GM18873 (cell line): ENCODE data around the gene FBLN2.
"Not testable (repeated sequence)": the region's sequence is repeated elsewhere in the genome, so short reads cannot be mapped to it uniquely, and the experiment has no call there.

Experiments
- ATAC-seq: cut with Tn5 transposase; IDR thresholded peaks from one replicate; pipeline ENCODE4 v1.9.1; 2021; ENCODE audit warnings: mild to moderate bottlenecking, moderate library complexity, moderate number of reproducible peaks; ENCODE audit not compliant: unreplicated experiment, low FRiP score

Gene FBLN2

DNA sequence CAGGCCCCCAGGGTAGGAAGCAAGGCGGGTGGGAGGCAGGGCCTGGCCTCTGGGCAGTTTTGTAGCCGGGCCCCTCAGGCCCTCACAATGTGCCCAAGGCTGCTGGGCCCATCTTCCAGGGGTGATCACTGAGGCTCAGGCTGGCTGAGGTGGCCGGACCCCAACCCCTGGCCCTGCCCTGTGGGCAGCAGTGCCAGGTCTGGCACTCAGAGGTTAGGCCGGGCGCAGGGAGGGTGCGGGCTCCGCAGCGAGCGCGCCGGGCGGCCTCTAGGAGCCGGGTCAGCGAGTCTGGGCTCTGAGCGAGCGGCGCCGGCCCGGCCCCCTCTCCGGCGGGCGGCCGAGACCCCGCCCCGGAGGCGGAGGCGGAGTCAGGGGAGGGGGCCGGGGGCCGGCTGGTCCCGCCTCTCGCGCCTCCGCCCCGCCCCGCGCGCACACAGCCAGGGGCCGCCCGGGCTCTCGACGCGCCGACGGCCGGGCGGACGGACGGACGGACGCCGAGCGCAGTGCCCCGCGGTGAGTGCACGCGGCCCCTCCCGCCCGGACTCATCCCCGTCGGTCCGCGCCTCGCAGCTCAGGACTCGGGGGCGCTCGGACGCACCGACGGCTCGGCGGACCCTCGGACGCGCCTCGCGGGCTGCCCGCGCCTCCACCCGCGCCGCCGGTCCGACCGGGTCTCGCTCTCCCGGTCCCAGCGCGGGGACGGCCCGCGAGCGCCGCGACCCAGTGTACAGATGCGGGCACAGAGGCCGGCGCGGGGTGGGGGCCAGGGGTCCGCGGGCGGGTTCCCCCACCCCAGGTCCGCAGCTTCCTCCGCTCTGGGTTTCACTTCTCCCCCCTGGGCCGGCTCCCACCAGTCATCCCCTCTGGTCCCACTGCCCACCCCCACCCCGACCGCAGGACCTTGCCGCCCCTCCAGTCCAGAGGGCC lies at the start of gene FBLN2:
FBLN2 (plus strand) TSS at position 430 of the 927 bp plus-strand sequence. CDS start 21,231 bp downstream, outside the sequence.
- no peak for ATAC-seq

DNA sequence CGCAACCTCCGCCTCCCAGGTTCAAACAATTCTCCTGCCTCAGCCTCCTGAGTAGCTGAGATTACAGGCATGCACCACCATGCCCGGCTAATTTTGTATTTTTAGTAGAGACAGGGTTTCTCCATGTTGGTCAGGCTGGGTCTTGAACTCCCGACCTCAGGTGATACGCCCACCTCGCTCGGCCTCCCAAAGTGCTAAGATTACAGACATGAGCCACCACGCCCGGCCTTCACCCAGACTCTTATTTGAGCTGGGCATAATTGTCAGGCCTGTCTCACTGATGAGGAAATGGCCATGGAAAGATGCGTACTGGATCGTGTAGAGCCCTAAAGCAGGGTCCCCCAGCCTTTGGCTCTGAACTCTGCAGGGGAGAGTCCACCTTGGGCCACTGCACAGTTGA lies 49.7 kb upstream of the FBLN2 start:
- ATAC-seq, result not testable (repeated sequence)

DNA sequence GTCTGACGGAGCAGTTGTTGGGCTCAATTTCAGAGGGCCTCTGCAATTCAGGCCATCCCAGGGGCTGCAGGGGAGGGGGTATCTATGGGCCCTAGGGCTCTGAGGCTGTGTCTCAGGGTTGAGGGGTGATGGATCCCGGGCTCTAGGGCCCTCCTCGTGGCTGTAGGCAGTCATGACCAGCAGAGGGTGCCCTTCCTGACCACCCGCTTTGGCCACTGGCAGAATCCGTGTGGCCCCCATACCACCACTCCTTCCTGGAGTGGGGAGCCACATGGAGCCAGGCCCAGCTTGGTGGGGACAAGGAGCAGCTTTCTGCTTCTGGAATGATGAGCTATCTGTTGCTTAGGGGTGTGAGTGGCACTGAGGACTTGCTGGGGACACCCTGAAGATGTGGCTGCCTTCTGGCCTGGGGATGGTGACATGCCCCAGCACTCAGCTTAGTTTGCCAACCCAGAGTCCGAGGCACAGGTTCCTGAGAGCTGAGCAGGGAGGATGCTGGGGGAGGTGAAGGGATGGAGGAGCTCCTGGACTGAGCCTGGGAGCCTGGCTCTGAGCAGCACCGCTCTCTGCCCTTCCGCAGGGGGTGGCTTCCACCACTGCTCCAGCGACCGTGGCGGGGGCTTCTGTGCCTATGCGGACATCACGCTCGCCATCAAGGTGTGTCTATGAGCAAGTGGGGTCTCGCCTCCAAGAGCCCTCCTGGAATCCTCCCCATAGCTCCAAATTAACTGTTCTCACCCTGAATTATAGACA lies 48.6 kb upstream of the FBLN2 start:
- no peak for ATAC-seq

DNA sequence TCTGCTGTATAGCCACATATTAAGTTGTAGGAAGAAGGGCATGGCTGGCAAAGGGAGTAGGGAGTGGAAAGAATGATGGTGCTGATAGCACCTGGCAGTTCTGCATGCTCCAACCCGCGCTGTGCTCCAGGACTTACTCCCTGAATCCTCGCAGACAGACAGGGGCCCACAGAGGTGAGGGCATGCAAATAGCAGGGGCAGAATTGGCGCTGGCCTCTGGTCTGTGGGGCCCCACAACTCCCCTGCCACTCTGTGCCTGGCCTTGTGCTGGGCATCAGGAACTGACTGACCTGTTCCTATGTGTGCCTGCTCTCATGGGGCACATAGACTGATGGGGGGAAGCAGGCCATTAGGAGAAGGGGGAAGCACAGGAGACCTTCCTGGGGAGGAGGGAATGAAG lies 47.9 kb upstream of the FBLN2 start:
- no peak for ATAC-seq

DNA sequence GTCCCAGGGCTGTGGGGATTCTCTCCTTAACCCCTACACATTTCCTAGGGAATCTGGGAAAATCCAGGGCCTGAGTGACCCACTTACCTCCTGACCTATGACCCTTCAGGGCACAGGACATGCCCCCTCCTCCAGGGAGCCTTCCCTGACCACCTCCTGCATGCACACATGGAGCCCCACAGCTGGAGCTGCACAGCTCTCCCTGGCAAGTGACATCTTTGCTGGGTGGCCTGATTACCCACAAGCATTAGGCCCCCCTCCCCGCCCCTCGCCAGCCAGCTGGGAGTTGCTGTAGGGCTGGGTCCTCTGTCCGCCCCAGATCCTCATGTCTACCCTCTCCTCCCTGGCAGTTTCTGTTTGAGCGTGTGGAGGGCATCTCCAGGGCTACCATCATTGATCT lies 47.4 kb upstream of the FBLN2 start:
- no peak for ATAC-seq

DNA sequence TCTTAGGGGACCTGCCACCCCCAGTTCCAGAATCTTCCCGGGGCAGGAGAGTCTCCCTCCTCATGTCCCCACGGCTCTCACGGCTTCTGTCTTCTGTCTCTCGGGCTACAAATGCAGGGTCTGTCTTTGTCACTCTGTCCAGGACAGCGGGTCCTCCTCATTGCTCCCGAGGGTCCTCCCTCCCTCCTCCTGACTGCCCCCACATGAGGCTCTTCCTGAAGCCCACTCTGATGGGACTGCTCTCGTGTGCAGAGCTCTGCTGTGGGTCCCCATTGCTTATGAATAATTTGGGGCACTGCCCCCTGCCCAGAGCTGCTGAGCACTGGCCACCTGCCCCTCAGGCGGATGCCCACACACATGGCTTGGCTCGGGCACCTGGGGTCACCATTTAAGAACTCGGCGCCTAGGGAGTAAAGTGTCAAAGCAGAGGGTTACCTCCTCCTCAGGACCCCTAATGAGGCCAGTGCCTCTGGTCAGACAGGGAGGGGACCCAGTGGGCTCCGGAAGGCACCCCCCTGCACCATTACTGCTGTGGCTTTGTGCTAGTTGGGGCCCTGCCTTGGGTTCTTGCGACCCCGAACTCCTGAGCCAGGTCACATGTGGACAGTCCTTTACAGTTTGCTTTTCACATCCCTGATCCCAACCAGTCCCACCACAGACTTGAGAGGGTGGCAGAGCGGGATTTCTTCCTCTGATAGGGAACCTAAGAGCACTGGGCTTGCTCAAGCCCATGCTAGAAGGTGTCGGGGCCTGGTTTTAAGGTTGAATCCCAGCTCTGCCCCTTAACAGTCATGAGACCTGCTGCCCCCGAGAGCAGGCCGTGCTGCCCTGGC lies 46.8 kb upstream of the FBLN2 start:
- ATAC-seq, result no peak

DNA sequence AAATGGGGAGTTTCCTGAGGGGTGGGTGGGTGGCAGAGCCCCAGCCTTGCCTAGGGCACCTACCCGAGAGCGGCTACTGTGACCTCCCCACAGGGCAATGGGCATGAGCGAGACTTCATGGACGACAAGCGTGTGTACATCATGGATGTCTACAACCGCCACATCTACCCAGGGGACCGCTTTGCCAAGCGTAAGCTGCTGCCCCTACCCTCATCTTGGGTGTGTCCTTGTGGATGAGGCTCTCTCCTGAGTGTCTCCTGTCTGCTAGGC lies 46.2 kb upstream of the FBLN2 start:
- no peak for ATAC-seq

DNA sequence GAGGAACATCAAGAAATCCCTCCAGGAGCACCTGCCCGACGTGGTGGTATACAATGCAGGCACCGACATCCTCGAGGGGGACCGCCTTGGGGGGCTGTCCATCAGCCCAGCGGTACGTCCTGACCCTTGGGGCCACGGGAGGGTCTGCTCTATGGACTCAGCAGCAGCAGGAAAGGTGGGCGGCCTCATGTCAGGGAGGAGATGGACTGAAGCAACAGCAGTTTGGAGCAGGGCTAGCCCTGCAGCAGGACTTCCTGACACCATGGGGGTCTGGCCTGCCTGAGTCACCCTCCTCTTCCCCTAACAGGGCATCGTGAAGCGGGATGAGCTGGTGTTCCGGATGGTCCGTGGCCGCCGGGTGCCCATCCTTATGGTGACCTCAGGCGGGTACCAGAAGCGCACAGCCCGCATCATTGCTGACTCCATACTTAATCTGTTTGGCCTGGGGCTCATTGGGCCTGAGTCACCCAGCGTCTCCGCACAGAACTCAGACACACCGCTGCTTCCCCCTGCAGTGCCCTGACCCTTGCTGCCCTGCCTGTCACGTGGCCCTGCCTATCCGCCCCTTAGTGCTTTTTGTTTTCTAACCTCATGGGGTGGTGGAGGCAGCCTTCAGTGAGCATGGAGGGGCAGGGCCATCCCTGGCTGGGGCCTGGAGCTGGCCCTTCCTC lies 44.6 kb upstream of the FBLN2 start:
- ATAC-seq, result no peak

DNA sequence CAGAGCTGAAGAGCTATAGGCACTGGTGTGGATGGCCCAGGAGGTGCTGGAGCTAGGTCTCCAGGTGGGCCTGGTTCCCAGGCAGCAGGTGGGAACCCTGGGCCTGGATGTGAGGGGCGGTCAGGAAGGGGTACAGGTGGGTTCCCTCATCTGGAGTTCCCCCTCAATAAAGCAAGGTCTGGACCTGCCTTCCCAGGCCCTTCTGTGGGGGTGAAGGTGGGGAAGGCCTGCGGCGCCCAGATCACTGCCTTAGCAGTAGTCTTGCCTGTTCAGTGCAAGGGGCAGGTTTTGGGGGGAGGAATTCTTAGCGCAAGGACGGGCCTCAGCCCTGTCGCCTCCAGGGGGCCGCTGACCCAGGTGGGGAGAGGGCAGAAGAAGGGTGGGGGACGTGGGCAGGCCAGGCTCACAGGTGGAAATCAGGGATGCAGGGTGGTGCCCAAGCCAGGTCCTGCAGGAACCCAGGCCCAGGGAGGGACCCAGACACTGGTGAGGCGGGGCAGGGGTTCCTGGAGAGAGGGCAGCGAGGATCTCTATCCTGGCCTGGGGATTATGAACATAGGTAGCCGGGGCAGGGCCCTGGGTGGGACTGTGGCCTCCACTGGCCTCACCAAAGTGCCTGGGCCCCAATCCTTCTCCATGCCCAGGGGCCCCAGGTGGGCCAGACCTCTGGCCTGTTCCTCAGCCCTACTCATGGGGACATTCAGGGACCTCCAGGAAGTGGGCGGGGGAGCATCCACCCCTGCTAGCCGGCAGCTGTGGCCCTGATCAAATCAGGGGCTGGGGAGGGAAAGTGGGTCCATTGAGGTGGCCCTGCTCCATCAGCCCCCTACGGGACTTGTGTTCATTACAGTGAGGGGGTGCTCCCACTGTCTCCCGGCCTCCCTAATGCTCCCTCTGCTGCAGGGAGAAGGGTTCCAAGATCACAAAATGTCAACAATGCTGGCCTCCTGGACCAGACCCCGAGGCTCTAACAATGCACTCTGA lies 43.5 kb upstream of the FBLN2 start:
- no peak for ATAC-seq

DNA sequence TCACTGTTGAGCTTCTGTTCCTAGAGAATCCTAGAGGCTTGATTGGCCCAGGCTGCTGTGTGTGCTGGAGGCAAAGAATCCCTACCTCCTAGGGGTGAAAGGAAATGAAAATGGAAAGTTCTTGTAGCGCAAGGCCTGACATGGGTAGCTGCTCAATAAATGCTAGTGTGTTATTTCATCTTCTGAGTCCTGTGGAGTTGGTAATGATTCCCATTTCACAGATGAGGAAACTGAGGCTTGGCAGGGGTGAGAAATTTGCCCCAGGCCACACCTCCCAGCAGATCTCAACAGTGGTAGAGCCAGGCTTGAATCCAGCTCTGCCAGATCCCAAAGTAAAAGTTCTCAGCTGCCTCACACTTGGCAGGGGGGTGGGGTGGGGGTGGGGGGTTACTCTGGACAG lies 42.7 kb upstream of the FBLN2 start:
- ATAC-seq, result no peak

DNA sequence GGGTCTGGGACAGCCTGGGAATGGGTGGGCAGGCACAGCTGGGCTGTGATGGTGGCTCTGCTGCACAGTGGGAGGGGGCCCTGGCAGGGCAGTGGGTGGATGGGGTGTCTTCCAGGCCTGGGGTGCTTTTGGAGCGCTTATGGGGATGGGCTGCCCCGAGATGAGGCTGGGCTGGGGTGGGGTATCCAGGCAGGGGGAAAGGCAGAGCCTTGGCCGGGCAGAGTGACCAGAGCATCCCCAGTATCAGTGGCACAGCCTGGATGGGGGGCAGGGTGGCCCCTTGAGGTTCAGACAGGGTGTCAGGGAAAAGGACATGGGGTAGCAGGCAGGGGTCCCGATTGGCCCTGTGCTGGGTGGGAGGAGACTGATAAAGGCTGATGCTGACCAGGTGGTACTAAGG lies 42.2 kb upstream of the FBLN2 start:
- ATAC-seq, result no peak

DNA sequence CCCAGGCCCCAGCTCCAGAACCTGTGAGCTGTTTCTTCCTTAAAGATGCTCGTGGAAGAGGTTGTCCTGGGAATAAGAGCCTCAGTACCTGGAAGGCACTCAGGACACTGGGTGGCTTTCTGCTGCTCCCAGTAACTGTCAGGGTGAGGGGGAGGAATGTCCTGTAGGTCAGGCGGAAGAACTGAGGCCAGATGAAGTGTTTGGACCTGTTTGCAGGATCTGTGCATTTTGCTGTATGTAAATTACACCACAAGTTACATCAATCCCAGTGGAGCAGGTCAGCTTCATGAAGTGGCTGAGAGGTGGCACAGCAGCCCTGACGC lies 41.7 kb upstream of the FBLN2 start:
- ATAC-seq, result no peak

DNA sequence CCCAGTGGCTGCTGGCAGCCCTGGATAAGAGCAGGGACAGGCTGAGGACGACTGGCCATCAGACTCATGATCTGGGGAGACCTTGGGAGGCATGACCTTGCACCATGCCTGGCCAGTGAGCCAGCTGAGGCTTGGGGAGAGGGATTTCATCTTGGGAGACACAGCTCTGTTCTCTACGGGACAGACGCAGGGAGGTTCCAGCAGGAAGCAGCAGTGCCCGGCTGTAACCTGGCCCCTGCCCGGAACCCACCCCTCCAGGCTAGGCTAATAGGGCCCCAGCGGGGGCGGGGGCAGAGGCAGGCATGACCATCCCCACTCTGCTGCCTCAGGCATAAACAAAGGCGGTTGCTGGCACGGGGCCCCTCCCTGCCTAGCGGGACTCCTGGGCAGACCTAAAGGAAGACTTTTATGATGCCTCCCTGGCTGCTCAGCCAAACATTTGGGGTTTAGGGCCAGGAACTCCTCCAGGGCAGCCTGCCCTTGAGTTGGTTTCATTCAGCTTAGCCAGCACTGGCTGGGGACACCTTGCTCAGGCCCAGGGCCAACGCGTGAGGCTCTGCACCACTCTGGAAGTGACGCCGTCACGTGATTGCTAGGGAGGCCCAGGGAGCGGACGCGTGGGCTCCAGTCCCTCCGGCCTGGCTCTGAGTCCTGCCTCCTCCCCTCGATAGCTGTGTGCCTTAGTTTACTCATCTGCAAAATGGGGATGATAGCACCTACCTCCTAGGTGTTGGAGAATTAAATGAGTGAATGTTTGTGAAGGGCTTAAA lies 41.2 kb upstream of the FBLN2 start:
- no peak for ATAC-seq

DNA sequence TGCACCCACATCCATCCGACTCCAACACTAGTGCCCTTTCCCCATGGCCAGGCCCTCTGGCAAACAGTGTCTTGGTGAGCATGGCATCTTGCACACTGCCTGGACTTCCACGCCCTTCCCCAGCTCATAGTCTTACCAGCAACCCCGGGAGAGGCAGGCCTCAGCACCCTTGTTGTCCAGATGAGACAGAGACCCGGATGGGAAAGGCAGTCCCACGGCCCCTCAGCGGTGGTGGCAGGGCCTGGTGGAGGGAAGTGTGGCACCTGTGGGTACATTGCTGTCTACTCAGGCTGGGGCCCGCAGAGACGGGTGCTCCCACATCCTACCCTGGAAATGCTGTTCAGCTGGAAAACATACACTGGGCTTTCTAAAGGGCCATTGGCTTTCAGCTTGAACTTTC lies 40.4 kb upstream of the FBLN2 start:
- ATAC-seq, result no peak

DNA sequence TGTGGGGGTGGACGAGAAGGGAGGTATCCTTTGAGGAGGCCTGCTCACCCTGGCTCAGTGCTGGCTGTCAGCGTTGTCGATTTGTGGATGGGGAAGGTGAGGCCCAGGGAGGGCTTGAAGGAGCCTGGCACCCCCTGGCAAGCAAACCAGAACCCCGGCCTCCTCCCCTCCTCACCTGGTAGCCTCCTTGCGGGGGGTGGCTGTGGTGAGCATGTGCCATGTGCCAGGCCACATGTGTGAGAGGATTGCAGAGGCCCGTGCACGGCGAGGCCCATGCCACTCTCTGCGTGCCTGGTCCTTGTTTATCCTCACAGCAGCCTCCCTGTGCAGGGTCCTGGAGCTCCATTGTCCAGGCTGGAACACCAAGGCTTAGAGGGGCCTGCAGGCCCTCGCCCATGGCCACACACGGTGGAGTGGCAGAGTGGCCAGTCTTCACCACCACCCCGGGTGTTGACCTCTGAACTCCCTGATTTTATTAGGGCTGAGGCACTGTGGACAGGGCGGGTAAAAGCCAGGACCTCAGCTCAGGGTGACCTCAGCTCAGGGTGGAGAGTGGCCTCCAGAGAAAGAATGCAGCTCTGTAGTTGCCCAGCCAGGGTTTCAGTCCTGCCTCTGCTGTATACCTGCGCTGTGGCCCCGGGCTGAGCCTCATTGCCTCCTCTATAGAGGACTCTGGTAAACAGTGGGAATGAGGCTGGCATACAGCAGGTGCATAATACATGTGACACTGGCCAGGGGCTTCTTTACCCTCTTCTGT lies 39.7 kb upstream of the FBLN2 start:
- ATAC-seq, result no peak

DNA sequence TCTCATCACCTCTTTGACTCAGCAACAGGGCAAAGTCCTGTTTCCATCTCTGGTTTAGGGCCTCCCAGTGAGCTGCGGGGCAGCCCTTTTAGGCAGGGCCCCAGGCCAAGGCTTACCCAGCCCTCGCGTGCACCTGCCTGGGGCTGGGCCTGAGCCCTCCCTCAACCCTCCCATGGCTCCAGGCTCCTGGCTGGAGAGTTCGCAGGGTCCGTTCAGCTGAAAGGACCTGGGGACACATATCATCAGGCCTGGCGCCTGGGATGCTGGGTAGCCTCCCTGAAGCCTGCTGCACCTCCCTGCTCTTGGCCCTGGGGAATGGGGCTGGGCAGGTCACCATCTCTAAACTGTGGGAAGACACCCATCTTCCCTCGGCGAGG lies 39.1 kb upstream of the FBLN2 start:
- no peak for ATAC-seq

DNA sequence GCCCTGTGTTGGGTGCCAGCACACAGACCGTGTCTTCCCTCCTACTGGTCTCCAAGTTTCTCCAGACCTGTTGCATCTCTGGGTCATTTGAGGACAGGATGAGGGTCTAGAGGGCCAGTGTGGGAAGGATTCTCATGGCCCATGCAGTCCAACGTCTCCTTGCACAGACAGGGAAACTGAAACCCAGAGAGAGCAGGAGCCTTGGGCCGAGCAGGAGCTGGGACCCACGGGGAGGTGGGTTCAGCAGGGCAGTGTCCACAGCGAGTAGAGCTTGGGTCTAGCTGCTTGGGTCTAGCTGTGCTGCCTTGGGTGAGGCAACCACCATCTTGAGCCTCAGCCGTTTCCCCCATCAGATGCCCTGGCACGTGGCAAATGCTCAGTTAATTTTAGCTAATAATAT lies 36.5 kb upstream of the FBLN2 start:
- ATAC-seq, result no peak
